Endodermal cell (in vitro differentiated cells): ENCODE data around the gene ST6GALNAC2. TPM values are rescaled to one million over a fixed set of nuclear protein-coding genes. Genes with fewer than 3 reads are reported as not detected.
A peak's percentile ranks its signal among the peaks of the same experiment; 100 is the strongest.

Experiments
- DNase-seq: peaks from one replicate; pipeline ENCODE4 v3.0.0-alpha.2; 2017
- H3K27ac ChIP-seq: 2 replicates; pipeline ENCODE4 v1.5.1; 2013; ENCODE audit warnings: mild to moderate bottlenecking, low read depth, low read length, moderate library complexity
- H3K27me3 ChIP-seq: 2 replicates; pipeline ENCODE4 v1.6.1; 2013; ENCODE audit warnings: mild to moderate bottlenecking, low read length, moderate library complexity; ENCODE audit not compliant: insufficient read depth, control insufficient read depth, poor library complexity, severe bottlenecking
- H3K36me3 ChIP-seq: 2 replicates; pipeline ENCODE4 v1.7.0; 2013; ENCODE audit warnings: mild to moderate bottlenecking, low read length, moderate library complexity; ENCODE audit not compliant: control insufficient read depth, insufficient read depth
- H3K4me1 ChIP-seq: one replicate; pipeline ENCODE4 v1.7.0; 2013; ENCODE audit warnings: low read length; ENCODE audit not compliant: control insufficient read depth, insufficient read depth
- H3K4me3 ChIP-seq: 2 replicates; pipeline ENCODE4 v1.5.1; 2013; ENCODE audit warnings: mild to moderate bottlenecking, low read length, moderate library complexity
- H3K9ac ChIP-seq: 2 replicates; pipeline ENCODE4 v1.6.1; 2013; ENCODE audit warnings: mild to moderate bottlenecking, low read length, moderate library complexity; ENCODE audit not compliant: poor library complexity, severe bottlenecking; ENCODE audit errors: extremely low read depth
- H3K9me3 ChIP-seq: 2 replicates; pipeline ENCODE4 v1.6.1; 2013; ENCODE audit warnings: mild to moderate bottlenecking, low read length, moderate library complexity; ENCODE audit not compliant: control insufficient read depth
- H3K27ac Mint-ChIP-seq: 2 replicates; pipeline ENCODE4 v1.8.0; 2020; ENCODE audit warnings: mixed read lengths
- H3K27me3 Mint-ChIP-seq: 2 replicates; pipeline ENCODE4 v1.8.0; 2021; ENCODE audit warnings: mild to moderate bottlenecking, mixed read lengths; ENCODE audit not compliant: insufficient read depth
- H3K36me3 Mint-ChIP-seq: 2 replicates; pipeline ENCODE4 v1.8.0; 2020; ENCODE audit warnings: low read depth, mixed read lengths
- H3K4me1 Mint-ChIP-seq: 2 replicates; pipeline ENCODE4 v1.8.0; 2020; ENCODE audit warnings: mixed read lengths
- H3K4me3 Mint-ChIP-seq: 2 replicates; pipeline ENCODE4 v1.8.0; 2020; ENCODE audit warnings: mild to moderate bottlenecking, moderate library complexity, mixed read lengths
- H3K9me3 Mint-ChIP-seq: 2 replicates; pipeline ENCODE4 v1.8.0; 2020; ENCODE audit warnings: mild to moderate bottlenecking, mixed read lengths
- CTCF ChIP-seq: fragments of 200-600 bp; sonication (generic); conservative IDR thresholded peaks from 2 replicates; pipeline ENCODE4 v1.5.0; 2021; ENCODE audit warnings: antibody characterized with exemption, mild to moderate bottlenecking
- WGBS, 2 experiments: methylation state at CpG; one replicate each; pipeline versions ENCODE4 v1.1.5 to v1.1.7; 2013; ENCODE audit warnings: missing lambda C conversion rate in 2 of 2, mixed read lengths in 1 of 2; ENCODE audit not compliant: insufficient coverage in 1 of 2, insufficient read length in 1 of 2; 5-methylcytosine and 5-hydroxymethylcytosine counted together
- total RNA-seq, 2 donors: library from RNA; stranded (reverse); fragmentation: NEBNext Ultra II Directional in 1 of 2; extraction: Animal tissue kit (Norgen Biotek cat#: 25700) in 1 of 2; gene quantifications; 2 replicates in 1 of 2; 3 replicates in 1 of 2; pipeline ENCODE4 v1.2.1, GENCODE V29; 2021

Gene ST6GALNAC2
- total RNA-seq, 2 donors from 2014 or later = 15.1 to 26.9 TPM

- H3K9me3 Mint-ChIP-seq = no peaks in the 10 kb centered on the region
- no peak overlapping the region for H3K9ac ChIP-seq
- 83 to 86% methylated on average over 4 of the region's 4 CpGs for WGBS, 2 experiments
These were observed 8.3 kb upstream of the ST6GALNAC2 start for GRCh38 chr17:76593959-76594358.

GRCh38 chr17:76593384-76593826 lies 7.7 kb upstream of the ST6GALNAC2 start:
- H3K27ac Mint-ChIP-seq = no peak overlapping the region
- DNase-seq = no peak

More at GRCh38 chr17:76593959-76594358, 8.3 kb upstream of the ST6GALNAC2 start:
- TF ChIP-seq CTCF = no peak
- H3K27ac Mint-ChIP-seq = no peak overlapping the region
- H3K27me3 Mint-ChIP-seq = peaks cover 7% of the 10 kb centered on the region
- H3K4me1 Mint-ChIP-seq = peaks cover 19% of the 10 kb centered on the region
- Histone ChIP-seq H3K4me3 (no peak overlapping the region), H3K27ac (no peak overlapping the region), H3K4me1 (peaks cover 5% of the 10 kb centered on the region), H3K36me3 (no peaks in the 10 kb centered on the region), H3K9me3 (no peaks in the 10 kb centered on the region), H3K27me3 (no peaks in the 10 kb centered on the region)
- no peaks in the 10 kb centered on the region for H3K36me3 Mint-ChIP-seq
- DNase-seq = no peak
- no peak overlapping the region for H3K4me3 Mint-ChIP-seq

GRCh38 chr17:76588182-76588581 lies 2.5 kb upstream of the ST6GALNAC2 start:
- Mint-ChIP-seq H3K4me1 (peaks cover 13% of the 10 kb centered on the region), H3K27ac (no peak overlapping the region), H3K27me3 (peaks cover 57% of the 10 kb centered on the region), H3K9me3 (peaks cover 10% of the 10 kb centered on the region), H3K4me3 (no peak overlapping the region), H3K36me3 (peaks cover 2% of the 10 kb centered on the region)
- no peaks in the 10 kb centered on the region for H3K36me3 ChIP-seq
- no peak for DNase-seq
- no peak overlapping the region for H3K27ac ChIP-seq
- peaks cover 6% of the 10 kb centered on the region for H3K4me1 ChIP-seq
- H3K9ac ChIP-seq = no peak overlapping the region
- no peak overlapping the region for H3K4me3 ChIP-seq
- H3K27me3 ChIP-seq = peaks cover 38% of the 10 kb centered on the region
- H3K9me3 ChIP-seq = peaks cover 11% of the 10 kb centered on the region
- TF ChIP-seq CTCF = no peak

More at GRCh38 chr17:76593384-76593826, 7.7 kb upstream of the ST6GALNAC2 start:
- peak; percentile 55 for TF ChIP-seq CTCF
- H3K4me1 Mint-ChIP-seq = peaks cover 22% of the 10 kb centered on the region
- H3K9me3 Mint-ChIP-seq = peaks cover 4% of the 10 kb centered on the region
- Histone ChIP-seq H3K4me1 (peaks cover 8% of the 10 kb centered on the region), H3K9ac (no peak overlapping the region), H3K4me3 (no peak overlapping the region), H3K9me3 (peaks cover 5% of the 10 kb centered on the region), H3K27ac (no peak overlapping the region), H3K36me3 (no peaks in the 10 kb centered on the region), H3K27me3 (no peaks in the 10 kb centered on the region)
- no peaks in the 10 kb centered on the region for H3K36me3 Mint-ChIP-seq
- H3K4me3 Mint-ChIP-seq = no peak overlapping the region
- 90 to 93% methylated on average over 7 to 8 of the region's 8 CpGs for WGBS, 2 experiments
- peaks cover 12% of the 10 kb centered on the region for H3K27me3 Mint-ChIP-seq
